Activated CD4-positive, alpha-beta memory T cell treated with anti-CD3 and anti-CD28 coated beads, Interleukin-2, amount 10 ng/mL, durations not matched to agents 7 days and 5 days (primary cell): ENCODE measurements around the gene NTRK3. TPM values are rescaled to one million over a fixed set of nuclear protein-coding genes. Genes with fewer than 3 reads are reported as not detected.

Source experiments
- CTCF ChIA-PET: fragments of 350-600 bp; sonication (Branson Sonifier 250); formaldehyde crosslinking; loops from one replicate; lab custom pipeline; 2021; ENCODE audit warnings: antibody characterized with exemption, inconsistent platforms; lab: Charles Lee
- POLR2A ChIA-PET: fragments of 350-600 bp; sonication (Branson Sonifier 250); formaldehyde crosslinking; loops from one replicate; lab custom pipeline; 2021; ENCODE audit warnings: antibody characterized with exemption; lab: Charles Lee
- DNase-seq: peaks from one replicate; pipeline ENCODE4 v3.0.0-alpha.2; 2020
- H3K27ac Mint-ChIP-seq: one replicate; pipeline ENCODE4 v1.8.0; 2021; ENCODE audit warnings: mild to moderate bottlenecking, mixed read lengths
- H3K27me3 Mint-ChIP-seq: one replicate; pipeline ENCODE4 v1.8.0; 2021; ENCODE audit warnings: mixed read lengths
- H3K36me3 Mint-ChIP-seq: one replicate; pipeline ENCODE4 v1.8.0; 2021; ENCODE audit warnings: low read depth, mixed read lengths
- H3K4me1 Mint-ChIP-seq: one replicate; pipeline ENCODE4 v1.8.0; 2021; ENCODE audit warnings: mixed read lengths
- H3K4me3 Mint-ChIP-seq: one replicate; pipeline ENCODE4 v1.8.0; 2021; ENCODE audit warnings: mild to moderate bottlenecking, mixed read lengths
- H3K9me3 Mint-ChIP-seq: one replicate; pipeline ENCODE4 v1.8.0; 2021; ENCODE audit warnings: mixed read lengths
- total RNA-seq, 2 experiments: library from RNA; stranded (reverse); gene quantifications; one replicate each; pipeline ENCODE4 v1.2.3, GENCODE V29; 2021

Gene NTRK3
- total RNA-seq, 2 experiments from 2014 or later: not detected

DNA sequence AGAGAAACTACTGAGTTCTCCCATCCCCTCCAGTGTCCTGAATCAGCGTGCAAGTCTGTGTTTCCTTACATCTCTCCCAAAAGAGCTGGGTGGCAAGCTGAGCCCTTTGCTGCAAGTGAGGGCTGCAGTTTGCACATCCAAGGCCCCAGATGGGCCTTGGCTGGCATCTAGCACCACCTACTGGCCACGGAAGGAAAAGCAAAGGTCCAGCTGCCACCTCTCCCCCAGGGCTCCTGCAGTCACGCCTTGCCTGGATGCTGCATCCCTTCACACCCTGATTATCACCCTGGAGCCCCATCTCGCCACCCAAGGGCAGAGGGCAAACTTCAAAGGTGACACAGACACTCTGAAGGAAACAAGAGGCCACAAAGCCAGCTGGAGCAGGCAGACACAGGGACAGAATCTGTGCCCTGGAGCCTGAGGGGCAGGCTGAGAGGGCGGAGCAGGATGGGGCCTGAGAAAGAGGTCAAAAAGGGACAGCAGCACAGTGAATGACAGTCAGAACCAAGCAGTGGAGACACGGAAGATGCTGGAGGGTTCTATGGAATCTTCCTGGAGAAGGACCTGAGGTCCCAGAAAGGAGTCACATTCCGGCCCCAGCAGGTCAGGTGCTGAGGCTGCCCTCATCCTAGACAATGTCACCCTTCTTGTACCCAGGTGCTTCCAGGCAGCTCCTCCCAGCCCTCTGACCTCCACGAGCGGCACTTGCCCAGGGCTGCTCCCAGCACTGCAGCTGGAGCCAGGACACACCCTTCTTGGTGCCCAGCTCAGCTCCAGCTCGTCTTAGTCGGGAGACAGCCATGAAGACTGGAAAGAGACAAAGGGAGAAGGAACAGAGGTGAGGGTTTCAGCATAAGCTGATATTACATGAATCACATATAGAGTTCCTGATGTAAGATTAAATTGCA is 18.3 kb upstream of the NTRK3 start:
- H3K27me3 Mint-ChIP-seq: peaks cover 26% of the 10 kb centered on the region
- POLR2A ChIA-PET: no interaction called here
- DNase-seq: peak; percentile 59

DNA sequence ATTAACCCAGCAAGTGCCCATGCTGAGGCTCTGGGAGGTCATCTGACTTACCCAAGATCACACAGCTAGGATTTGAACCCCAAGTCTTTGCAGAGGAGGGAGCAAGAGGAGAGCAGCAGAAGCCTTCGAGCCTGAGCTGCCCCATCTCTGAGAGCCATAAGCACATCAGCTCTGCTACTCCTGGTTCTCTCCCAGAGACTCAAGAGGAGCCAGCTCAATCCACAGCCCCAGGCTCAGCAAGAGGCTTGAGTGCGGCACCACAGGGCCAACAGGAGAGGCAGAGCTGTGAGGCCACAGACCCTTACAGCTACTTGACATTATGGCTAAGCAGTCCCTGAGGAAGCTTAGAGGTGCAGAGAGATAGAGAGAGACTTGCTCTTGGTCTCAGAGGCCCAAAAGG is 15.9 kb upstream of the NTRK3 start:
- peaks cover 13% of the 10 kb centered on the region for H3K27me3 Mint-ChIP-seq
- no peak for DNase-seq
- ChIA-PET CTCF (interaction anchor here (6.6 kb wide), 1 partner anchor 27 kb away, joined by 30 read pairs; no protein-coding TSS in a partner anchor), POLR2A (no interaction called here)
- H3K36me3 Mint-ChIP-seq: no peaks in the 10 kb centered on the region
- H3K27ac Mint-ChIP-seq: no peak overlapping the region
- H3K4me3 Mint-ChIP-seq: no peak overlapping the region
- H3K4me1 Mint-ChIP-seq: no peaks in the 10 kb centered on the region
- H3K9me3 Mint-ChIP-seq: no peaks in the 10 kb centered on the region

More for the DNA sequence above, 18.3 kb upstream of the NTRK3 start:
- Mint-ChIP-seq H3K4me3 (no peak overlapping the region), H3K4me1 (no peaks in the 10 kb centered on the region), H3K36me3 (no peaks in the 10 kb centered on the region), H3K9me3 (no peaks in the 10 kb centered on the region), H3K27ac (no peak overlapping the region)
- CTCF ChIA-PET: interaction anchor here (0.8 to 6.6 kb wide), 6 partner anchors 10 to 180 kb away, joined by 3 to 30 read pairs (median 4); no protein-coding TSS in a partner anchor

DNA sequence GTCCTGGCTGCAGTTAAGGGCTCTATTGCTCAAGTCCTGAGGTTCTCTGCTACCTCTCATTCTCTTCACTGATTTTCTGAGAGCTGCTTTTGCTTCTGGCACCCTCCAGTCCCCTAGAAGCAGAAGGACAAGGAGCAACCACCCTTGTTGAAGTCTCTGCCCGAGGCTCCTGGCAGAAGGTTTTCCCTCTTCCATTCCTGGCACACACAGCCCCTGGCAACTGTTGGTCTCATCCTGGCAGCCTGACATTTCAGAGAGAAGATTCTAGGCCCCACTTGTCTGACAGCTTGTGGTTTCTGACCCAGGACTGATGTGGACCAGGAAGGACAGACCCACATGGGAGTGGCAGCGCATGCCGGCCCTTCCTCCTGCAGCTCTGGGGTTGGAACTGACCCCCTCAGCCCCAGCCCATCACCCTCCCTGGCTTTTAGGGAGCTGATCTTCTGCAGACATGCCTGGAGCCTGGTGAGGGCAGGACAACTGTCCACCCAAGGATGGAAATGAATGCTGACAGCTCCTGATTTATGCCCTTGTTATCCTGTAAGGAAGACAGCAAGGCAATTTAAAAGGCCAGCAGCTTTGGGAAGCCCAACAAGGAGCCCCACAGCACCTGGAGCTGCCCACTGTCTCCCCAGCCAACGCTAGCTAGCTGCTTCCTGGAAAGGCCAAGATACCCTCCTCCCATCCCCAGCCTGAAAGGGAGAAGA is 13.0 kb upstream of the NTRK3 start:
- no peak for DNase-seq
- H3K36me3 Mint-ChIP-seq: no peaks in the 10 kb centered on the region
- H3K27me3 Mint-ChIP-seq: peaks cover 11% of the 10 kb centered on the region
- H3K9me3 Mint-ChIP-seq: no peaks in the 10 kb centered on the region
- ChIA-PET CTCF (no interaction called here), POLR2A (no interaction called here)
- no peak overlapping the region for H3K4me3 Mint-ChIP-seq
- H3K4me1 Mint-ChIP-seq: no peaks in the 10 kb centered on the region
- H3K27ac Mint-ChIP-seq: no peak overlapping the region

DNA sequence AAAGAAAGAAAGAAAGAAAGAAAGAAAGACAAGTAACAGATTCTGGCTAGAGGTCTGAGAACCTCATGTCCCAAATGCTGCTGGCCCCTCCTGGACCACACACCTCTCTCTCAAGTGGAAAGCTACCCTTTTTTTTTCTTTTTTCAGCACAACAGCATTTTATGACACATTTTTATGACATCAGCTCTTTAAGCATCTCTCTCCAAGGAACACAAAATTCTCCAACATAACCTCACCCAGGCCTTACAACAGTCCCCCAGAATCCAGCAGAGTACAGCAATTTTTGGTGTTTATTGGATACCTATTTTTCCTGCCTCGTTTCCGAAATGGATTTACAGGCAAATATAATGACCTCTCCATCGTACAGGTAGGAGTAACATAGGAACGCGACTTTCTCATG is 11.2 kb upstream of the NTRK3 start:
- Mint-ChIP-seq H3K27ac (no peak overlapping the region), H3K36me3 (no peaks in the 10 kb centered on the region), H3K4me3 (no peak overlapping the region), H3K27me3 (peaks cover 12% of the 10 kb centered on the region), H3K4me1 (no peaks in the 10 kb centered on the region), H3K9me3 (no peaks in the 10 kb centered on the region)
- ChIA-PET POLR2A (no interaction called here), CTCF (no interaction called here)
- no peak for DNase-seq

DNA sequence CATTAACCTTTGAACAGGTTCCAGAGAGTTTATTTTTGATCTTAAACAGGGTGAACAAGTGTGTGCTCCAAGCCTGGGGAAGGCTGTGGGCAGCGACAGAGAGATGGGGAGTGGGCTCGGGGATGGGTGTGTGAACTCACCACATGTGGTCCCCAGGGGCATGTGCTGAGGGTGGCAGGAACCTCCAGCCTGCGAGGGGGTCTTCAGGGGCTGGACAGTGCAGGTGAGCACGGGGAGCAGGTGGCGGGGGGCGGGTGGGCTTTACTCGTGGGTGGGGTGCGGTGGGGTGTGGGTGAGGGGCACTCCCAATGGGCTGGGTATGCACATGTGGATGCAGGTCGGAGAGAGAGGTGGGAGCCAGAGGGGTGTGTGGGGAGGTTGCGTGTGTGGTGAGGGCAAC is 9.6 kb upstream of the NTRK3 start:
- no peak overlapping the region for H3K4me3 Mint-ChIP-seq
- H3K36me3 Mint-ChIP-seq: no peaks in the 10 kb centered on the region
- H3K27ac Mint-ChIP-seq: no peak overlapping the region
- CTCF ChIA-PET: no interaction called here
- peaks cover 12% of the 10 kb centered on the region for H3K27me3 Mint-ChIP-seq
- POLR2A ChIA-PET: no interaction called here
- no peaks in the 10 kb centered on the region for H3K4me1 Mint-ChIP-seq
- H3K9me3 Mint-ChIP-seq: no peaks in the 10 kb centered on the region
- no peak for DNase-seq

DNA sequence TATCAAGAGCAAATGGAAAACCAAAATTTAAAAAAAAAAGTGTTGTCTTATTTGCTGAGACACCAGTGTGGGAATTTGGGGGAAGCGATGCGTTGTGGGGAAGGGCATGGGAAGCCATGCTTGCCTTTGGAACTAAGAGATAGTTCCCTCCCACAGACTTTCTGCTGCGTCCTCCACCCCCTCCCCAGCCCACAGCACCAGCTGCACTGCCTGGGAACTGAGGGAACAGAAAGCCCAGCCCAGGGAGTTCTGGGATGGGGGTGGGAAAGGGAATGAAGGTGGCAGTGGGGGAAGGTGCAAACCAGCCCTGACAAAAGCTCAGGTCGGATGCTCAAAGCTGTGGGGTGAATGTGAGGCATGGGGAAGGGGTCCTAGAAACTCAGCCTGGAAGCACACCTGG is 8.1 kb upstream of the NTRK3 start:
- ChIA-PET POLR2A (no interaction called here), CTCF (no interaction called here)
- Mint-ChIP-seq H3K4me3 (no peak overlapping the region), H3K9me3 (no peaks in the 10 kb centered on the region), H3K4me1 (no peaks in the 10 kb centered on the region), H3K27ac (no peak overlapping the region), H3K36me3 (no peaks in the 10 kb centered on the region), H3K27me3 (peaks cover 16% of the 10 kb centered on the region)
- DNase-seq: no peak

DNA sequence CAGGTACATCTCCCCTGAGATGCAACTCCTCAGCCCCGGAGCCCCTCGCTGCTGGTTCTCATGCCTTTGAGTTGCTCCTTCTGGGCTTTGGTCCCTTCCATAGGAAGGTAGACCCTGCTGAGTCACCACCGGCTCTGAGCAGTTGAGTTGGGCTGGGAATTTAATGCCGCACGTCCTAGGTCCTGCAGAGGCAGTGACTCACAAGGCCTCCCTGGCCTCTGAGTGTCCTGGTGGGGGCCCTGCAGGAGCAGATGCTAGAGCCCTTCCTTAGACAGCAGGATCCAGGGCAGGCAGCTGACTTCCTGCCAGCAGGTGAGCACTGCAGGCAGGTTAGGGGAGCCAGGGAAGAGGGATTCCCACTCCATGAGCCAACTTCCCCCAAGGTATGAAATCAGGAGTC is 5.5 kb upstream of the NTRK3 start:
- Mint-ChIP-seq H3K4me1 (peaks cover 8% of the 10 kb centered on the region), H3K27ac (no peak overlapping the region), H3K36me3 (no peaks in the 10 kb centered on the region), H3K27me3 (peaks cover 41% of the 10 kb centered on the region), H3K4me3 (no peak overlapping the region), H3K9me3 (no peaks in the 10 kb centered on the region)
- POLR2A ChIA-PET: no interaction called here
- no peak for DNase-seq
- CTCF ChIA-PET: no interaction called here

DNA sequence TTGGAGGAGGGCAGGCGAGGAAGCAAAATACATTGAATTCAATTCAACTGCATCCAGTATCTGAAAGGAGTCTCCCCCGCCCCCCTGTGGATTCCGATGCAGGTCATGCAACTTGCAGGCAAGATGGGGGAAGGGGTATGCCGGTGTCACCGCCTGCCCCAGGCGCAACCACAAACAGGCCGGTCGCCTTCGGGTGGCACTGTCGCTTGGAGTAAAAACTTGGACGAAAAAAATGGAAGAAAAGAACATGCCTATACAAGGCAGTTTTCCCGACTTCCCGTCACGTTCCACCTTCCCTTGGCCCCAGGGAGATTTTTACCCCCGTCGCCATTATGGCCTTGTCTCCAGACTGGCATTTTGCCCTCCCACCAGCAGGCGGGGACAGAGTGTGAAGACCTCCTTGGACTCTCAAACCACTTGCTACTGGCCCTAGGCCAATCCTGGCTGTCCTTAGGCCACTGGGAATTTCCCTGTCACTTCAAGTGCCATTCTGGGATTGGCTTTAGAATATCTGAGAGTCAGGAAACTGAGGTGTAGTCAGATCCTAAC is 1.6 kb upstream of the NTRK3 start:
- CTCF ChIA-PET: interaction anchor here (0.9 to 1.1 kb wide), 2 partner anchors 16 to 192 kb away, joined by 3 to 4 read pairs; no protein-coding TSS in a partner anchor
- Mint-ChIP-seq H3K4me3 (no peak overlapping the region), H3K27me3 (peaks cover 65% of the 10 kb centered on the region), H3K27ac (no peak overlapping the region), H3K36me3 (no peaks in the 10 kb centered on the region), H3K9me3 (no peaks in the 10 kb centered on the region), H3K4me1 (peaks cover 17% of the 10 kb centered on the region)
- DNase-seq: no peak
- POLR2A ChIA-PET: no interaction called here

DNA sequence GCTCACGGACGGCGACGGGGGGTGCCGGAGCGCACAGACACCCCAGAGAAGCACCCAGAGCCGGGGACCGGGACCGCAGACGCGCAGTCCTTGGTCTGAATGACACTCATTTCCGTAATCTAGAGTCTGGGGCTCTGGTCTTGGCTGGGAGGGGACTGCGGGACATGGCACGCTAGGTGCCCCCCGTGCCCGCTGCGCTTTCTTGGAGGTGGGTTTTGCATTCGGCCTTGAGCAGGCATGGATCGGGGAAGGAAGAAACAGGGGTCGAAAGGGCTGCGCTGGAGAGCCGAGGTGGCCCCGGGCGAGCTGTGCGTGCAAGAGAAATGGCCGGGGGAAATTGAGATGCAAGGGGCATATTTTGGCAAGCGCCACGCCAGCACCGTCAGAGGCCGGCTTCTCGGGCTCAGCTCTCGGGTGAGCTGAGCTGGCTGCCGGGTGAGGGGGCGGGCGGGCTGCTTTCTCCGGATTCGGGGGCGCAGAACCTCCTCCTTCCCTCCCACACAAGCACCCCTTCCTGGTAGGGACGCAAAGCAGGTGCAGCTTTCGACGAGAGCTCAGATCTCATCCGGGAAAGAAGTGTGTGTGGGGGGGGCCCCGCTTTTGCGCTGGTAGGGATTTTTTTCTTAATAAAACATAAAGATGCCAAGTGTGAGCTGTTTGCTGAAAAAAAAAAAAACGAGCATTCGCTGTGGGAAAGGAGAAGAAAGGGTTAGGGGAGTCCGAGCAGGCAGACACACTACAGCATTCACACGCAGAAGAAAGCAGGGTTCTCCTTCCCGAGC is 963 bp upstream of the NTRK3 start:
- CTCF ChIA-PET: interaction anchor here (0.7 to 1.1 kb wide), 3 partner anchors 17 to 193 kb away, joined by 3 to 4 read pairs (median 4); no protein-coding TSS in a partner anchor
- no peaks in the 10 kb centered on the region for H3K36me3 Mint-ChIP-seq
- POLR2A ChIA-PET: no interaction called here
- no peaks in the 10 kb centered on the region for H3K9me3 Mint-ChIP-seq
- peaks cover 65% of the 10 kb centered on the region for H3K27me3 Mint-ChIP-seq
- H3K4me3 Mint-ChIP-seq: peak overlapping the region; percentile 64
- DNase-seq: no peak
- no peak overlapping the region for H3K27ac Mint-ChIP-seq
- H3K4me1 Mint-ChIP-seq: peaks cover 17% of the 10 kb centered on the region

DNA sequence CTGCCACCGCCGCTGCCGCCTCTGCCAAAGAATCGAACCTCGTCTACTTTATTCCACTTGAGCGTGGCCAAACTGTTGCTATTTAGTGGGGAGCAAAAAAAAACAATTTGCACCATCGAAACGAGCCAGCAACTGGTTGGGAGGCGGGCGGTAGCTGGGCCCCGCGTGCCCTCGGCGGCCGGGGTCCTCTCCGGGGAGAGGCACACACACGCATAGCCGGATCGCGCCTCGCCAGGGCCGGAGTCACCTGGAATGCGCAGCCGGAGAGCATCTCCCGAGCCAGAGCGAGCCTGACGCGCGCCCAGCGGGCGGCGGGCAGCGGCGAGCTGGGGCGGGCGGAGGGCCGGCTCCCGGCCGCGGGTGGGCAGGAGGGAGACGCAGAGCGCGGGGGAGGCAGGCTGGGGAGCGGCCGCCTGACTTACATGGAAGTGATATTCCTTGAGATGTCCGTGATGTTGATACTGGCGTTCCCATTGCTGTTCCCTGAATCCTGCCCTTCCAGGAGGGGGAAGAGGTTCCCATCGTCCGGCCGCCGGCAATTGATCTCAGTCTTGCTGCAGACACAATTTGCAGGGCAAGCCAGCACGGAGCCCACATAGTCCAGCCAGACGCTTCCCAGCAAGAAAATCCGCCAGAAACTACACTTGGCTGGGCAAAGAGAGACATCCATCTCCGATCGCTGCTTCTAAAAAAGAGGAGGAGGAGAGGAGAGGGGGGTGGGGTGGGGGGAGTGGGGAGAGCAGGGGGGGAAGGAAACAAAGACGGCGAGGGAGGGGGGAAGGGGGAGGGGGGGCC is 858 bp downstream of the NTRK3 start:
- no peak for DNase-seq
- Mint-ChIP-seq H3K4me3 (peak overlapping the region; percentile 13), H3K36me3 (no peaks in the 10 kb centered on the region), H3K4me1 (peaks cover 17% of the 10 kb centered on the region), H3K27me3 (peaks cover 59% of the 10 kb centered on the region), H3K9me3 (no peaks in the 10 kb centered on the region), H3K27ac (no peak overlapping the region)
- CTCF ChIA-PET: no interaction called here
- POLR2A ChIA-PET: no interaction called here

DNA sequence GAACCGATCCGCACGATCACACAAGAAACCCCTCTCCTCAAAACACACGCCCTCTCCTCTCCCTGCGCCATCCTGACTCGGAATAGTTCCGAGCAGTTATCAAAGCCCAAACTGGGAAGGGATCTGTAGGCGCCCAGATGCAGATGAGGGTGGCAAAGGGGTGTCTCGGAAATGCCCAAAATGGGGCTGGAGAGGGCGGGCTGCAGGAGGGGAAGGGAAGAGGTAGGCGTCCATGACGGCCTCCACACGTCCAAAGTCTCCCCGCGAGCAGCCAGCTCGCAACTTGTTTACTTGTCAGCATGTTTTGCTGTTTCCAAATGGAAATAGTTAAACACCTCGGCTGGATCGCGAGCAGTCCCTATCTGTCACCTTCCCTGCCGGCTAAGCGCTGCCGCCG is 1.5 kb downstream of the NTRK3 start:
- ChIA-PET CTCF (no interaction called here), POLR2A (no interaction called here)
- DNase-seq: no peak
- peaks cover 17% of the 10 kb centered on the region for H3K4me1 Mint-ChIP-seq
- no peaks in the 10 kb centered on the region for H3K36me3 Mint-ChIP-seq
- H3K4me3 Mint-ChIP-seq: peak overlapping the region; percentile 13
- no peaks in the 10 kb centered on the region for H3K9me3 Mint-ChIP-seq
- H3K27ac Mint-ChIP-seq: no peak overlapping the region
- H3K27me3 Mint-ChIP-seq: peaks cover 55% of the 10 kb centered on the region

DNA sequence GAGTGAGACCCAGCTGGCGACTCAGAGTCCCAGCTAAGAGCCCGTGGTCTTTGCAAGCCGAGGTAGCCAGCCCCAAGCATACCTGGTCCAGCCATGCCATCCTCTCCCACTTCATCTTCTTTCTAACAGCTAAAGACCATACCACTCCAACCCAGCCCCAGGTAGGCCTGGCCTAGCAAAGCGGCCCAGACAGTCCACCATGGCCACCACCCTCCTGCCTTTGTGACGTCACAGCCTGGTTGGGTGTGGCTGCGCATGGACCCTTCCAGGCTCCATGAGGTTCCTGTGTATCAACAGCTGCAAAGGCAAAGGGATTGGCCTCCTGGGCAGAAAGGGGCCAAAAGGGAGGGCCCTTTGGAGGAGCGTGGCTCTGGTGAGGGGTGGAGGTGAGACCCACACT is 4.1 kb downstream of the NTRK3 start:
- Mint-ChIP-seq H3K36me3 (no peaks in the 10 kb centered on the region), H3K27ac (no peak overlapping the region), H3K4me1 (peaks cover 13% of the 10 kb centered on the region), H3K9me3 (no peaks in the 10 kb centered on the region), H3K4me3 (no peak overlapping the region), H3K27me3 (peaks cover 30% of the 10 kb centered on the region)
- ChIA-PET CTCF (interaction anchor here (1.7 kb wide), 1 partner anchor 10 kb away, joined by 5 read pairs; no protein-coding TSS in a partner anchor), POLR2A (no interaction called here)
- no peak for DNase-seq
